Activated T-cell treated with anti-CD3 and anti-CD28 coated beads, Interleukin-2, amount 50 U/mL, for 72 hours (primary cell): ENCODE data around the gene KAT6B. TPM values are rescaled to one million over a fixed set of nuclear protein-coding genes. Genes with fewer than 3 reads are reported as not detected.

Experiments used
- ATAC-seq, 2 donors: fragments of 150-1000 bp; cut with Tn5 transposase; replicated peaks in 1 of 2; 2 replicates each; pipeline ENCODE4 v1.10.0; 2021; ENCODE audit warnings: moderate library complexity in 2 of 2, mild to moderate bottlenecking in 1 of 2
- DNase-seq, 2 donors: peaks; one replicate each; pipeline ENCODE4 v3.0.0; 2021 to 2022; ENCODE audit warnings: mixed read lengths in 1 of 2
- H3K27ac Mint-ChIP-seq: one replicate; pipeline ENCODE4 v1.8.0; 2022; ENCODE audit warnings: mild to moderate bottlenecking, moderate library complexity, mixed read lengths
- H3K27me3 Mint-ChIP-seq: one replicate; pipeline ENCODE4 v1.8.0; 2022; ENCODE audit warnings: low read depth, mixed read lengths
- H3K36me3 Mint-ChIP-seq, 2 donors: one replicate each; pipeline ENCODE4 v1.8.0; 2022; ENCODE audit warnings: mixed read lengths in 2 of 2, mild to moderate bottlenecking in 1 of 2; ENCODE audit not compliant: insufficient read depth in 2 of 2
- H3K4me1 Mint-ChIP-seq: one replicate; pipeline ENCODE4 v1.8.0; 2022; ENCODE audit warnings: low read depth, mixed read lengths
- H3K4me3 Mint-ChIP-seq, 2 donors: one replicate each; pipeline ENCODE4 v1.8.0; 2022; ENCODE audit warnings: mild to moderate bottlenecking in 2 of 2, mixed read lengths in 2 of 2, moderate library complexity in 2 of 2
- H3K9me3 Mint-ChIP-seq, 2 donors: one replicate each; pipeline ENCODE4 v1.8.0; 2022; ENCODE audit warnings: mixed read lengths in 2 of 2
- total RNA-seq, 2 donors: library from RNA; stranded (reverse); gene quantifications; one replicate each; pipeline ENCODE4 v1.2.3, GENCODE V29; 2022

The KAT6B gene
- total RNA-seq, 2 donors from 2014 or later = 27.9 to 29.8 TPM

DNA sequence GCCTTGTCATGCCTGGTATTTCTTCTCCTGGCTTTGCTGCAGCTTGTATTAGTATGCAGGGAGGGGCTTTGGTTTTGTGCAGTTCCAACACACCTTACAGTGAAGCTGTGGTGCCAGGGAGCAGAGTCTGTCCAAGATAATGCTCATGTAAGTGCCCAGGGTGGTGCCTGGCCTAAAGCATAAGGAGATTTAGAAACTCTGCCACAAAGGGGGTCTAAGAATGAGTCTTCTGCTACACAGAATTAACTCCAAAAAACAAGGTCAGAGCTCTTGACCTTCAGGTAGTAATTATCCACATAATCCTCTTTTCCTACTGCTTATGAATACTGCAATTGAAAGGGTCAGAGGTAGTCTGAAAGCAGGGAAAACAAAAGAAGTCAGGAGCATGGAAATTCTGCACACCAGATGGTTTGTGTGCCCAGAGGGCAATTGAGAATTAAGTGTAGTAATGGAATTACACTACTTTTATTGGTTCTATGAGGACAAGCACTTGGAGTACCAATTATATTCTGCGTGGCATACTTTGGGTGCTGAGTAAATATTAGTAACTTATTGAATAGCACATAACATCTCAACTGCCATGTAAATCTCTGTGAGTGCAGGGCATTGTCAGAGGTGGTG lies 121.5 kb downstream of the KAT6B start:
- Mint-ChIP-seq H3K27ac (no peak overlapping the region), H3K4me3 (no peak overlapping the region)

DNA sequence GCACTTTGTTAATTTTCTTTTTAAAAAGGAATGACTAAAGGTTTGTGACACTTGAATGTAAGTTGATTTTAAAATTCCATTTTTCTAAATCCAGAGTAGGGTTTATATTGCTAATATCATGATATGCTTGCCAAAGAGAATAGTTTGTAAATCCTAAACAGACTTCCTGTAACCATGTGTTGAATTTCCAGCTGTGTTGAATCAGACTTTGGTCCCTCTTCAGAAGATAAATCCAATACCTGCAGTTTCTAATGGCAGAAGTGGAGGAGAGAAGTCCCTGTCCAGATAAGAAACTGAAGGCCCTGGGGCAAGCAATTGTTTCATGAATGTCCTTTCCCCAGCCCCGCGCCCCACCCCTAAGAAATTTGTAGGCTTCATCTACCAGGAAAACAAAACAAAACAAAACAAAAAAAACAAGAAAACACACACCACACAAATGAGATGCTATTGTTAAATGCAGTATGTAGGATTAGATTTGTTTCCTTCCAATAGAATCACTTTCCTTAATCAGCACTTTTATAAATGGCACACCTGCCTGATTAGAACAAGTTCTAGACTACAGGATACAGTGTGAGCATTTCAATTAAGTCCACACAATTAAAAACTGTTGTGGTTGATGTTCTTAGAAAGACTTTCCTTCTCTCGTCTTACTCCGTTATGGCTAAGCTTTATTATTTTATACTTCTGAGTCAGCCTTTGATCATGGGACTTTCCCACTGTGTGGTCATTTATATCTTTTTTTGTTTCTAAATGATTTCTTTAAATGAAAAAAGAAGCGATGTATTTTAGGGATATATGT lies 122.8 kb downstream of the KAT6B start:
- Mint-ChIP-seq H3K4me1 (peaks cover 31% of the 10 kb centered on the region), H3K4me3 (peak overlapping the region in 1 of 2 donors; percentile 29), H3K27ac (peak overlapping the region; percentile 72), H3K36me3 (peaks cover 0 to 2% of the 10 kb centered on the region in 2 donors), H3K27me3 (no peaks in the 10 kb centered on the region), H3K9me3 (no peaks in the 10 kb centered on the region)
- peak; percentile 54 to 80 for ATAC-seq
- DNase-seq = no peak

More for the DNA sequence above, 121.5 kb downstream of the KAT6B start:
- DNase-seq (no peak), ATAC-seq (no peak)
- Mint-ChIP-seq H3K36me3 (peaks cover 0 to 2% of the 10 kb centered on the region in 2 donors), H3K9me3 (peaks cover 0 to 2% of the 10 kb centered on the region in 2 donors), H3K27me3 (no peaks in the 10 kb centered on the region), H3K4me1 (peaks cover 31% of the 10 kb centered on the region)

- ATAC-seq = peak in 1 of 2 donors; percentile 30
- Mint-ChIP-seq H3K4me3 (no peak overlapping the region), H3K27me3 (no peaks in the 10 kb centered on the region), H3K36me3 (peaks cover 0 to 2% of the 10 kb centered on the region in 2 donors), H3K9me3 (no peaks in the 10 kb centered on the region), H3K27ac (peak overlapping the region; percentile 72), H3K4me1 (peaks cover 31% of the 10 kb centered on the region)
- no peak for DNase-seq
These were observed 123.7 kb downstream of the KAT6B start for GRCh38 chr10:74949843-74950765.

DNA sequence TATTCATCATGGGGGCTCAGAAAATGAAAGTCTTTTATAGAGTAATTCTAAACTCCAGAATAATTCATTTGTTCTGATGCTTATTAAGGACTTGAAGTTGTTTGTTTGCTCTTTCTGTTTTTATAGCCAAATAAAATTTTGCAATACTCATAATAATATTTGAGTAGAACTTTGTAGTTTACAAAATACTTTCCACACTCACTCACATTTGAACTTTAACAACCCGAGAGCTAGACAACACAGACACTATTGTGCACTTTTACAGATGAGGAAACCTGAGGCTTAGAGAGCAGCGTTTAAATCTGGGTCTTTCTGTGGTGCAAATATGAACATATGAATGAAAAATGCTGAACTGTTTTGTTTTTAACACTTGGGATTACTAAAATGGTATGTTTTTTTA lies 126.8 kb downstream of the KAT6B start:
- Mint-ChIP-seq H3K4me3 (no peak overlapping the region), H3K4me1 (peaks cover 32% of the 10 kb centered on the region), H3K27ac (peak overlapping the region; percentile 61), H3K9me3 (no peaks in the 10 kb centered on the region), H3K27me3 (no peaks in the 10 kb centered on the region), H3K36me3 (peaks cover 0 to 2% of the 10 kb centered on the region in 2 donors)
- DNase-seq (no peak), ATAC-seq (no peak)

DNA sequence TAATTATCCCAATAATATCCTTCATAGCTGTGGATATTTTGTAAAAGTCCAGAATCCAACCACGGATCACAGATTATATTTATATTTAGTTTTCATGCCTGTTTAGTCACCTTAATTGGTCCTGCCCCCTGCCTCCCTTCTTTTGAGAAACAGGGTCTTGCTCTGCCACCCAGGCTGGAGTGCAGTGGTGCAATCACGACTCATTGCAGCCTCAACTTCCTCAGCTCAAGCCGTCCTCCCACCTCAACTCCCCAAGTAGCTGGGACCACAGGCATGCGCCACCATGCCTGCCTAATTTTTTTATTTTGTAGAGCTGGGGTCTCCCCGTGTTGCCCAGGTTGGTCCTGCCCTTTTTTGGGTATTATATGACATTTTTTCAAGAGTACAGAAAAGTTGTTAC lies 129.4 kb downstream of the KAT6B start:
- DNase-seq (no peak), ATAC-seq (no peak)
- Mint-ChIP-seq H3K27me3 (no peaks in the 10 kb centered on the region), H3K27ac (no peak overlapping the region), H3K9me3 (no peaks in the 10 kb centered on the region), H3K4me3 (no peak overlapping the region), H3K36me3 (peaks cover 0 to 2% of the 10 kb centered on the region in 2 donors), H3K4me1 (peaks cover 21% of the 10 kb centered on the region)

DNA sequence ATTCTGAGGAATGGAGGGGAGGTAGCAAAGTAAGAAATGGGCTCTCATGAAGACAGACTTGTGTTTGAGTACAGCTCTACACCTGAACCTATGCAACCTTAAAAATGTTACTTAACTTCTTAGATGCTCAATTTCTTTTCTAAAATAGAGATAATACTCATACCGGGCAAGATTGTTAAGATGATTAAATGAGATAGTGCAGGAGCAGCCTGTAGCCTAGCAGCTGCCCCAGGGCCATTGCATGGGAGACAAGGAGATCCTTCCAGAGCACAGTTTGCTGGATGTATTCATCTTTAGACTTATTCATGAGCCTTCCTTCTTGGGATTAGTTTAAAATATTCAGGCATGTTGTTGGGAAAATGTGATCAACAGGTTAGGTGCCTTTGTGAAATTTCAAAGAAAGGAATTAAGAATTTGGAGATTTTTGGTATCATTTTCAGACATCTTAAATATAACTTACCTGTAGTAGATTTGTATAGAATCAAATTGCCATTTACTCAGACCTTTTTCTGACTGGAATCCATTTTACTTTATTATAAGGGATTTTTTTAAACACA lies 130.2 kb downstream of the KAT6B start:
- Mint-ChIP-seq H3K27ac (no peak overlapping the region), H3K4me1 (peaks cover 24% of the 10 kb centered on the region), H3K36me3 (peaks cover 0 to under 1% of the 10 kb centered on the region in 2 donors), H3K9me3 (no peaks in the 10 kb centered on the region), H3K27me3 (no peaks in the 10 kb centered on the region), H3K4me3 (no peak overlapping the region)
- ATAC-seq (no peak), DNase-seq (no peak)

GRCh38 chr10:74957285-74957961 lies 131.0 kb downstream of the KAT6B start:
- H3K27ac Mint-ChIP-seq = no peak overlapping the region

GRCh38 chr10:74958316-74958715 lies 131.9 kb downstream of the KAT6B start:
- H3K9me3 Mint-ChIP-seq = no peaks in the 10 kb centered on the region
- H3K4me3 Mint-ChIP-seq = no peak overlapping the region
- H3K4me1 Mint-ChIP-seq = peaks cover 30% of the 10 kb centered on the region
- H3K36me3 Mint-ChIP-seq = no peaks in the 10 kb centered on the region
- DNase-seq = no peak
- H3K27me3 Mint-ChIP-seq = no peaks in the 10 kb centered on the region
- ATAC-seq = no peak
- no peak overlapping the region for H3K27ac Mint-ChIP-seq

More at GRCh38 chr10:74957285-74957961, 131.0 kb downstream of the KAT6B start:
- no peaks in the 10 kb centered on the region for H3K9me3 Mint-ChIP-seq
- H3K4me1 Mint-ChIP-seq = peaks cover 26% of the 10 kb centered on the region
- no peak overlapping the region for H3K4me3 Mint-ChIP-seq
- H3K27me3 Mint-ChIP-seq = no peaks in the 10 kb centered on the region
- DNase-seq (no peak), ATAC-seq (no peak)
- no peaks in the 10 kb centered on the region for H3K36me3 Mint-ChIP-seq

DNA sequence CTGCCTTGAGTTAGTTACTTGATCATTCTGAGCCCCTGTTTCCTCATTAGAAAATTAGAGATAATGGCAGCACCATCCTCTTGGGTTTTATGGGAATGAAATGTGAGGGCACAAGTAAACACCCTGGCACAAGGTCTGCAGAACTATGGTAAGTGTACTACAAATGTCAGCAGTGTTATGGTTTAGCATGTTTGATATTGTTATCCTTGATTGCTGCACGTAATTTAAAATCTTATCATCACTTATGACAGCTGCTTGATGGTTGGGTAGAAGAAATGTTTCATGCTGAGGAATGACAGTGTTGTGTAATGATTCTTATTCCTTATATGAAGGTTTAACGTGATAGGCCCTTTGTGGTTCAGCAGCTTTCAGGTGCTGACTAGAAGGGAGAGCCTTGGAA lies 134.3 kb downstream of the KAT6B start:
- ATAC-seq (no peak), DNase-seq (no peak)
- no peak overlapping the region for H3K27ac Mint-ChIP-seq
- no peak overlapping the region for H3K4me3 Mint-ChIP-seq
- peaks cover 0 to 2% of the 10 kb centered on the region in 2 donors for H3K36me3 Mint-ChIP-seq
- no peaks in the 10 kb centered on the region for H3K9me3 Mint-ChIP-seq
- peaks cover 50% of the 10 kb centered on the region for H3K4me1 Mint-ChIP-seq
- H3K27me3 Mint-ChIP-seq = no peaks in the 10 kb centered on the region

DNA sequence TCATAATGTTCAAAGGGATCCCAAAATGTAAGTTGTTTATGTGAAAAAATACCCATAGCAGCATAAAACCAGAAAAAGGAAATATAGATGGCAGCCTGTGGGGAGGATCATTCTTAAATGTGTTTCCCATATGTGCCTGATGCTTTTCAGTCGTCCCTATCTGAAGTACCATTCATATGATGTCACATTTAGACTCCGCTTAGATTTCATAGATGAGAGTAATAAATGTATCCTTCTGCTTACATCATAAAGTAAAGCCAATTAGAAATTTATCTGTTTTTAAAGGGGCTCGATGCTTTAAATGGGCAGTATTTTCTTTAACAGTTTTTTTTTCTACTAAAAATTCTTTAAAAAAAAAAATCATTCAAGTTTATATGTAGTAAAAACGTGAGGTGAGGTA lies 136.1 kb downstream of the KAT6B start:
- peaks cover 35% of the 10 kb centered on the region for H3K4me1 Mint-ChIP-seq
- no peak overlapping the region for H3K4me3 Mint-ChIP-seq
- no peak overlapping the region for H3K27ac Mint-ChIP-seq
- H3K9me3 Mint-ChIP-seq = peaks cover 0 to 3% of the 10 kb centered on the region in 2 donors
- ATAC-seq (no peak), DNase-seq (no peak)
- peaks cover 2 to 7% of the 10 kb centered on the region in 2 donors for H3K36me3 Mint-ChIP-seq
- H3K27me3 Mint-ChIP-seq = no peaks in the 10 kb centered on the region

GRCh38 chr10:74963549-74963948 lies 137.1 kb downstream of the KAT6B start:
- Mint-ChIP-seq H3K4me1 (peaks cover 45% of the 10 kb centered on the region), H3K4me3 (peak overlapping the region; percentile 27 to 60), H3K27me3 (no peaks in the 10 kb centered on the region), H3K27ac (peak overlapping the region; percentile 53), H3K36me3 (peaks cover 2 to 7% of the 10 kb centered on the region in 2 donors), H3K9me3 (peaks cover 0 to 3% of the 10 kb centered on the region in 2 donors)
- ATAC-seq (peak; percentile 45 to 58), DNase-seq (peak in 1 of 2 donors; percentile 4)
